Measurements from ENCODE around the gene RAET1E.

The RAET1E gene

DNA sequence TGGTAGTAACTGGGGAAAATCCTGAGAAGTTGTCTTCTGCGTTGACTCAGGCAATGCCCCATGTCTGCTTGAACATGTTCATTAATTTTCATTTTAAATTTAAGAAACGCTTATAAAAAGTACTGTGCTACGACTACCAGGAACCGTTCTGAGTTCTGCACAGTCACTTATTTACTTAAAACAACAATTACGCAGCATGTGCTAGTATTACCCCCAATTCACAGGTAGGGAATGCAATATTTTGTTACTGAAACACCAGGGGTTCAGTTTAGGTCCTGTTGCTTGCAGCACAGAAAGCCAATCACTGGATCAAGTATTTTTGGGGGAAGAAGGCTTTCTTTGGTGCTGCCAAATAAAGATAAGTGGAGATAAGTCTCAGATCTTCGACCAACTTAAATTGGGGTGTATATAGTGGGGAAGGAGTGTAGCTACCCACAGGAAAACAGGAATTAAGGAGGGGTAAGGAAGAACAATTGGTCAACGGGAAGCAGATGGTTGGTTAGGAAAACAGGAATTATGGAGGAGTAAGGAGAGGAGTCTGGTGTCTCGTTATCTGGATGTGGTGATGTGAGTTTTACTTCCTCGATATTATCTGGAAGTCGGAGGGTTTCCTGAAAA, 28.5 kb downstream of the RAET1E start:
- no peaks in the 10 kb centered on the region for H3K36me3 ChIP-seq (ENCODE audit: control insufficient read depth, insufficient read depth, low read length)
- no peak for DNase-seq (ENCODE audit: extremely low read depth, insufficient read length)
- H3K27me3 ChIP-seq (replicated peaks; ENCODE audit: control insufficient read depth, insufficient read depth, low read length), result no peaks in the 10 kb centered on the region; the same call in 1 of the 2 replicates
- TF ChIP-seq, protein P1, sequence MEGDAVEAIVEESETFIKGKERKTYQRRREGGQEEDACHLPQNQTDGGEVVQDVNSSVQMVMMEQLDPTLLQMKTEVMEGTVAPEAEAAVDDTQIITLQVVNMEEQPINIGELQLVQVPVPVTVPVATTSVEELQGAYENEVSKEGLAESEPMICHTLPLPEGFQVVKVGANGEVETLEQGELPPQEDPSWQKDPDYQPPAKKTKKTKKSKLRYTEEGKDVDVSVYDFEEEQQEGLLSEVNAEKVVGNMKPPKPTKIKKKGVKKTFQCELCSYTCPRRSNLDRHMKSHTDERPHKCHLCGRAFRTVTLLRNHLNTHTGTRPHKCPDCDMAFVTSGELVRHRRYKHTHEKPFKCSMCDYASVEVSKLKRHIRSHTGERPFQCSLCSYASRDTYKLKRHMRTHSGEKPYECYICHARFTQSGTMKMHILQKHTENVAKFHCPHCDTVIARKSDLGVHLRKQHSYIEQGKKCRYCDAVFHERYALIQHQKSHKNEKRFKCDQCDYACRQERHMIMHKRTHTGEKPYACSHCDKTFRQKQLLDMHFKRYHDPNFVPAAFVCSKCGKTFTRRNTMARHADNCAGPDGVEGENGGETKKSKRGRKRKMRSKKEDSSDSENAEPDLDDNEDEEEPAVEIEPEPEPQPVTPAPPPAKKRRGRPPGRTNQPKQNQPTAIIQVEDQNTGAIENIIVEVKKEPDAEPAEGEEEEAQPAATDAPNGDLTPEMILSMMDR (IDR thresholded peaks at IDR 0.05; ENCODE audit: insufficient read depth, low read length, poor library complexity, severe bottlenecking), result no peak
- H3K4me3 ChIP-seq (replicated peaks; ENCODE audit: low read depth, low read length), result no peak overlapping the region

DNA sequence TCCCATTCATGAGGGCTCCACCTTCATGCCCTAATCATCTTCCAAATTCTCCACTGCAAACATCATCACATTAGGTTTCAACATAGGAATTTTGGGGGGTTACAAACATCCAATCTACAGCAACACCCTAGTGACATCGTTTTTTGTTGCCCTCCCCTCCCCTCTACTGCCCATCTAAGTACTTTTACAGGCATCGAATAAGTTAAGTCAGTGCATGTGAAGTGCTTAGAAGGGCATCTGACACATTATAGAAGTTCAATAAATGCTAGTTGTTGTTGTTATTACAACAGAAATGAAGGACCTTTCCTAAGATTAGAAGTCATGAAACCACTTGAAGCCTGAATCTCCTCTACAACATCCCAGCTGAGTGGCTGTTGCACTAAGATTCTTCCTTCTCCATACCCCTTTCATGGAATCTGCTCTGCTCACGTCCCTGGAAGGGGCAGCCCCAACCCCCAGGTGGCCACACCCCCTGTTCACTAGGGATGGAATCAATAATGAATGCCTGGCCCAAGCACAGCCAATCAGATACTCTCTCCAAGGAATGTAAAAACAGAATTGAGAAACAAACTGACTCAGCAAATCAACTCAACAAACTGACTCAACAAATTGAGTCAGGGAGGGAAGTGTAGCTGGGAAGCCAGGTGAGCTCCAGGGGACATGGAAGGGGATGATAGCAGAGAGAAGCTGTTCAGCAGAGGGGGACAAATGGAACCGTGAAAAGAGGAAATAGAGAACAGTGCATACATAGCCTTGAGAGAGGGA, 29.9 kb downstream of the RAET1E start:
- TF ChIP-seq, protein P1 (IDR thresholded peaks at IDR 0.05; ENCODE audit: insufficient read depth, low read length, poor library complexity, severe bottlenecking), result no peak
- H3K27me3 ChIP-seq (replicated peaks; ENCODE audit: control insufficient read depth, insufficient read depth, low read length), result no peaks in the 10 kb centered on the region; the same call in 1 of the 2 replicates
- H3K36me3 ChIP-seq (ENCODE audit: control insufficient read depth, insufficient read depth, low read length), result no peaks in the 10 kb centered on the region
- DNase-seq (ENCODE audit: extremely low read depth, insufficient read length), result no peak
- no peak overlapping the region for H3K4me3 ChIP-seq (replicated peaks; ENCODE audit: low read depth, low read length)

DNA sequence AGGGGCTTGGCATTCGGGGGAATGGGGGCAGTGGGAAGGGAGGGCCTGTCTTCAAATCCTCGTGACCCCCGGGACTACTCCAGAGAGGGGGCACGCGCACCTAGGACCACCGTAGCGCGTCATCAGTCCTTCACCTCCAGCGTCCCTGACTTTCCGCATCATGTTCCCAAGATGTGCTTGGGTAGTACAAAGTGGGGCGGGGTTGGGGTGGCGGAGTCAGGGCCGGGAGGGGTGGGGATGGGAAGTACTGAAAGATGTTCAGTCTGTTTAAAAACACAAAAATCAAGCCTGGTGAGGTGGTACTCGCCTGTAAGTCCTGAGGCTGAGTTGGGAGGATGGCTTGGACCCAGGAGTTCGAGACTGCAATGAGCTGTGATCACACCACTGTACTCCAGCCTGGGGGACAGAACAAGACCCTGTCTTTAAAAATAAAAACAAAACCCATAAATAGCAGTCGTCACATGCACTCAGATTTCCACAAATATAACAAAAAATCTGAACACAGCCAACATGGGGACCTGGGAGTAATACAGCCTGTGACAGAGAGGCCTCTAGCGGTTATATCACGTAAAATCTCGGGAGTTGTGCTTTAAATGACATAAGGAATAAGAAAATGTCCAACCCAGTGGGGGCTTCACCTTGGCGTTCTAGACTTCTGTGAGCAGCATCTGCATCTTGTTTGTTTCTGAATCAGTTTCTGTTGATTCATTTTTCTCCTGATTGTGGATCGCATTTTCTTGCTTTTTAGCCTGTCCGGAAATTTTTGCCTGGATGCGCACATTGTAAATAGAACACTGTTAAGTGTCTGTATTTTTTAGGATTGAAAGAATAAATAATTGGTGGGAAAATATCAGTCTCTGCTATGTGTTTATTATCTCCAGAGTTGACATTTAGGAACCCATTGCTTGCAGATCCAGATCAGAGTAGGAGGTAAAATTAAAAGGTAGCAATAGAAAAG, 33.1 kb downstream of the RAET1E start:
- H3K27me3 ChIP-seq (replicated peaks; ENCODE audit: control insufficient read depth, insufficient read depth, low read length), result peaks cover 2% of the 10 kb centered on the region
- DNase-seq (ENCODE audit: extremely low read depth, insufficient read length), result no peak
- peak overlapping the region; percentile 29 for H3K4me3 ChIP-seq (replicated peaks; ENCODE audit: low read depth, low read length)
- no peaks in the 10 kb centered on the region for H3K36me3 ChIP-seq (ENCODE audit: control insufficient read depth, insufficient read depth, low read length)
- TF ChIP-seq, protein P1 (IDR thresholded peaks at IDR 0.05; ENCODE audit: insufficient read depth, low read length, poor library complexity, severe bottlenecking), result peak; percentile 64

DNA sequence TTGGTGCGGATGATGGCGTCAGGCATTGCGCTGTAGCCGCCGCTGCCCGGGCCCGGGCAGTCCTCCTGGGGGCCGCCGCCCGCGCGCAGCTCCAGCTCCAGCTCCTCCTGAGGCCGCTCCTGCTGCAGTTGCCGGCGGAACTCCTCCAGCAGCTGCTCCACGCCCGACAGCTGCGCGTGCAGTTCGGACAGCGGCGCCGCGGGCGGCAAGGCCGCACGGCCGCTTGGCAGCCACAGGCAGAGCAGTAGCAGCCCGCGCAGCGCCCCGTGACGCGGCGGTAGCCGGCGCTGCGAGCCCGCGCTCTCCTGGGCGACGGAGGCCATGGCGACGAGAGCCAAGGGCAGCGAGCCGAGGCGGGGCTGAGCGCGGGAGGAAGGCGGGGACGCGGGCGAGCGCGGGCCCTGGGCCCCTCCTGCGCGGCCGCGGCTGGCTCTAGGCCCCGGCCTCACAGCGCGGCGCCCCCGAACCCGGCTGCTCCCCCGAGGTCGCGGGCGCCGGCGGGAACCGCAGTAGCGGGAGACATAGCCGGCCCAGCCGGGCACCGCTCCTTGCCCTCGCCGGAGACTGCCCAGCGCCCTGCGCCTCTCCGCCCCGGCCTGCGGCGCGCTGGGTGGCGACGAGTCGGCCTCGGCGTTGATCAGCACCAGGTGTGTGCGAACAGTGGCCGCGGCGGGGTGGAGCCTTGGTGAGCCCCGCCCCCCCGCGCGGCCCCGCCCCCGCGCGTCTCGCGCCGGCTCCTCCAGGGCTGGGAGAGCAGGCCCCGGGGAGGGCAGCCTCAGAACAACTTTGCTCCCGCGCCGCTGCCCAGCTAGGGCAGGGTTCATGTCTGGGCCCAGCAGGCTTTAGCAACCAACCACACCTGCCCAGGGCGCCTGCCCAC, 34.0 kb downstream of the RAET1E start, which contains the start of gene LRP11:
TSS of gene LRP11 (minus strand) at position 662 of the 880 bp plus-strand sequence. CDS start at position 323, 339 bp downstream.
- peak within 1 kb of the TSS; percentile 55 for H3K4me3 ChIP-seq (replicated peaks; ENCODE audit: low read depth, low read length)
- peaks cover 2% of the 10 kb centered on the region; the same call in 1 of the 2 replicates for H3K27me3 ChIP-seq (replicated peaks; ENCODE audit: control insufficient read depth, insufficient read depth, low read length)
- TF ChIP-seq, protein P1 (IDR thresholded peaks at IDR 0.05; ENCODE audit: insufficient read depth, low read length, poor library complexity, severe bottlenecking), result no peak
- no peaks in the 10 kb centered on the region for H3K36me3 ChIP-seq (ENCODE audit: control insufficient read depth, insufficient read depth, low read length)
- DNase-seq (ENCODE audit: extremely low read depth, insufficient read length), result peak; percentile 80
